ENCODE measurements around the gene PLEKHG5. TPM values are rescaled to one million over a fixed set of nuclear protein-coding genes. Genes with fewer than 3 reads are reported as not detected.

PLEKHG5 gene
- total RNA-seq, 2 experiments from 2014 or later, result 4.7 to 5.0 TPM

DNA sequence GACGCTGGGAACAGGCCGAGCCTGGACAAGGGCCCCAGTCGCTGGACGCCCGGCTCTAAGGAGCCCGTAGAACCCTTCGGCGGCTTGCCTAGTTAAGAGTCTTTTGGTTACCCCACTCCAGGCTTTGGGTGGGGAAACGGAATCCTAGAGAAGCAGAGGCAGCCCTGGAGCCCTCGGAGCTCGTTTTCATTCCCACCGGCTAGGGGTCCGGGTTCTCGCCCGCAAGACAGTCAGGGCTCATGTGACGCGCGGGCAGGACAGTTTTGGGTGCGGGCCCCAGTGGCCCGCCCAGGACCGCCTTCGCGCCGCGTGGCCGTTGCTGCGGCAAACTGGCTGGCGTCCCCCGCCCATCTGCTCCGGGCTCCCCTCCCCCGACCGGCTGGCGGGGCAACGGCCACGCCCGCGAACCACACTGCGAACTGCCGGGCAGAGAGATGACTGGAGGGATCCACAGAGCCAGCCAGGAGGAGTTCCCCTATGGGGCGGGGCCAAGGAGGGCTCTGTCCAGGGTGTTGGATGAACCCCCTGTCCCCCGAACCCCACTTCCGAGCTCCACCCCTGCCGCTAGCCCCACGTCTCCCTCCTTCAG lies 70.9 kb downstream of the PLEKHG5 start:
- Mint-ChIP-seq H3K4me1 (peaks cover 2% of the 10 kb centered on the region), H3K4me3 (no peak overlapping the region), H3K27ac (no peak overlapping the region), H3K36me3 (no peaks in the 10 kb centered on the region), H3K27me3 (peaks cover 68% of the 10 kb centered on the region), H3K9me3 (no peaks in the 10 kb centered on the region)
- POLR2A ChIA-PET, result interaction anchor here (0.6 kb wide), 1 partner anchor 161 kb away, joined by 3 read pairs; no protein-coding TSS in a partner anchor
- no peak for DNase-seq
- no peak for ATAC-seq (ENCODE audit: low read depth)

DNA sequence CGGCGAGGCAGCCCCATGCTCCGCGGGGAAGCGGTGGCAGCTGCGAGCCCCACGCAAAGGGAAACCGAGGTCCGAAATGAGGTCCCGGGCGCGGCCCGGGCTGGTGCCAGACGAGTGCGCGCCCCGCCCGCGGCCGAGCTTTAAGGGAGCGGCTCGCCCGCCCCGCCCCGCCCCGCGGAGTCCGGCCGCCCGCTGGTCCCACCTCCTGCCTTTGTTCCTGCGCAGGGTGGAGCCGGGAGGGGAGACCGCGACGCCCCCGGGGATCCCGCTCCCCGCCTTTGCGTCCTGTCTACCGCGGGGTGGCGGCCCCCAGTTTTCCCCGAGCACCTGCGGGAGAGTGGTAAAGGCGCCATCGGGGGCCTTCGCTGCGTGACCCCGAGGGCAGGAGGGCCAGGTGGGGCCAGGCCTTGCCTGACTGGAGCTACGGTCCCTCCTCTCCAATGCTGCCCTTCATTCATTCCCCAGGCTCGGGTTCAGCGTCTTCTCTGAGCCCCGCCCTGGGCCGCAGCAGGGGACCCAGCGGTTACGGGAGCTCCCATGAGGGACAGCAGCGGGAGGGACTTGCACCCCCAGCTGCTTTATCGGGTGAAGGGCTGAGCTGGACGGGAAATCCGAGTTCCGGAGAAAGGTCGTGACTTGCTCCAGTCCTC lies 71.5 kb downstream of the PLEKHG5 start, which contains the start of gene HES2:
Gene HES2 (minus strand): TSS at position 116 of the 650 bp plus-strand sequence. CDS start 99 bp downstream, at position 17.
- DNase-seq, result peak; percentile 52
- H3K4me1 Mint-ChIP-seq, result peaks cover 2% of the 10 kb centered on the region
- H3K27ac Mint-ChIP-seq, result no peak within 1 kb of the TSS
- peak within 1 kb of the TSS; percentile 47 for H3K4me3 Mint-ChIP-seq
- ATAC-seq (ENCODE audit: low read depth), result peak; percentile 34
- peaks cover 73% of the 10 kb centered on the region for H3K27me3 Mint-ChIP-seq
- POLR2A ChIA-PET, result interaction anchor here (0.9 kb wide), 1 partner anchor 72 kb away, joined by 3 read pairs; no protein-coding TSS in a partner anchor
- H3K9me3 Mint-ChIP-seq, result no peaks in the 10 kb centered on the region
- H3K36me3 Mint-ChIP-seq, result no peaks in the 10 kb centered on the region

- H3K27me3 Mint-ChIP-seq, result peaks cover 78% of the 10 kb centered on the region
- no peak overlapping the region for H3K27ac Mint-ChIP-seq
- DNase-seq (no peak), ATAC-seq (ENCODE audit: low read depth) (no peak)
- no peaks in the 10 kb centered on the region for H3K9me3 Mint-ChIP-seq
- peaks cover 5% of the 10 kb centered on the region for H3K4me1 Mint-ChIP-seq
- POLR2A ChIA-PET, result interaction anchor here (0.9 kb wide), 1 partner anchor 72 kb away, joined by 3 read pairs; no protein-coding TSS in a partner anchor
- H3K36me3 Mint-ChIP-seq, result no peaks in the 10 kb centered on the region
- no peak overlapping the region for H3K4me3 Mint-ChIP-seq
Observed at GRCh38 chr1:6419397-6419803, 72.1 kb downstream of the PLEKHG5 start.

DNA sequence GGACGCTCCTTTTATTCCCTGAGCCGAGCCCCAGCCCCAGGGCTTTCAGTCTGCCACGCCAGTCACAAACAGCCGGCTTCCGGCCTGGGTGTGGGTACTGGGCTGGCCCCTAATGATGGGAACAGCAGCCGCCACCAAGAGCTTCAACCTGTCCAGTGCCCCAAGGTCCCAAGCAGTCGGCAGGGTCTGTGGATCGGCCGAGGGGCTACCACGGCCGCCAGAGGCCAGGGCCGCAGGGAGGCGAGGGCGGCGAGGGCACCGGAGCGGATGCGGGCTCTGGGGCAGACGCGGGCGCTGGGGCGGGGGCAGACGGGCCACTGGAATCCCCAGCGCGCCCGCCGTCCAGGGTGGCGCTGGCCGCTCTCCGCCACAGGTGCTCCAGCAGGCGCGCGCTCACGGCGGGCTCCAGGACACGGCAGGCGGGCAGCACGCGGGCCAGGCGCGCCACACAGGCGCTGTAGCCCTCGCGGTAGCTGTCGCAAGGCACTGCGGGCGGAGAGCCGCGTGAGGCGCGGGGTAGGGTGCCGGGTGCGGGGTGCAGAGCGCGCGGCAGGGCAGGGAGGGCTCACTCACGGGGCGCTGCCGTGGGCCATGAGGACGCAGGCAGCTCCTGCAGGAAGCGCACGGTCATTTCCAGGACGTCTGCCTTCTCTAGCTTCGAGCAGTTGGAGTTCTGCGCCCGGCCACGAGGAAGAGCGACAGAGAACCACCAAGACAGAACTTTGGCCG lies 72.6 kb downstream of the PLEKHG5 start:
- H3K4me3 Mint-ChIP-seq, result peak overlapping the region; percentile 37
- peaks cover 8% of the 10 kb centered on the region for H3K4me1 Mint-ChIP-seq
- no peak overlapping the region for H3K27ac Mint-ChIP-seq
- DNase-seq (no peak), ATAC-seq (ENCODE audit: low read depth) (no peak)
- POLR2A ChIA-PET, result no interaction called here
- no peaks in the 10 kb centered on the region for H3K36me3 Mint-ChIP-seq
- peaks cover 77% of the 10 kb centered on the region for H3K27me3 Mint-ChIP-seq
- no peaks in the 10 kb centered on the region for H3K9me3 Mint-ChIP-seq

- no peak for ATAC-seq (ENCODE audit: low read depth)
- Mint-ChIP-seq H3K4me1 (peaks cover 8% of the 10 kb centered on the region), H3K27me3 (peaks cover 77% of the 10 kb centered on the region), H3K9me3 (no peaks in the 10 kb centered on the region), H3K27ac (no peak overlapping the region), H3K36me3 (no peaks in the 10 kb centered on the region), H3K4me3 (no peak overlapping the region)
- POLR2A ChIA-PET, result no interaction called here
- DNase-seq, result no peak
Observed at GRCh38 chr1:6417961-6418667, 73.4 kb downstream of the PLEKHG5 start.

Small RNA genes within 50 kb of the gene (microRNA-seq; reads per million reads assigned to microRNA genes)
- gene MIR4252, result not detected

Other genes with a start within 250 kb of the PLEKHG5 start
- gene HES3, start 247.5 kb downstream of the PLEKHG5 start, total RNA-seq, result not detected
- gene GPR153, start 230.6 kb downstream of the PLEKHG5 start, total RNA-seq, result under 1 TPM; 0.58 to 0.74 TPM
- gene ACOT7, start 97.9 kb downstream of the PLEKHG5 start, total RNA-seq, result 10 to 100 TPM; 43.9 to 52.8 TPM
- gene HES2, start 71.7 kb downstream of the PLEKHG5 start, total RNA-seq, result under 1 TPM in 1 of 2 experiments, not detected in 1; 0.34 TPM
- gene ESPN, start 66.9 kb downstream of the PLEKHG5 start, total RNA-seq, result 1 to 10 TPM; 1.7 to 2.6 TPM
- 100 to 1,000 TPM; 137 TPM for gene TNFRSF25, start 25.5 kb downstream of the PLEKHG5 start, total RNA-seq
- 10 to 100 TPM; 37.6 to 40.8 TPM for gene NOL9, start 62.8 kb upstream of the PLEKHG5 start, total RNA-seq
- not detected for gene TAS1R1, start 63.6 kb upstream of the PLEKHG5 start, total RNA-seq
- gene ZBTB48, start 88.3 kb upstream of the PLEKHG5 start, total RNA-seq, result 10 to 100 TPM; 42.7 to 52.9 TPM
- gene KLHL21, start 111.2 kb upstream of the PLEKHG5 start, total RNA-seq, result 10 to 100 TPM; 39.0 to 42.0 TPM
- gene PHF13, start 122.1 kb upstream of the PLEKHG5 start, total RNA-seq, result 10 to 100 TPM; 12.1 TPM
- gene THAP3, start 133.2 kb upstream of the PLEKHG5 start, total RNA-seq, result 10 to 100 TPM; 21.5 to 25.4 TPM
- 10 to 100 TPM; 43.0 to 44.6 TPM for gene DNAJC11, start 210.1 kb upstream of the PLEKHG5 start, total RNA-seq

Measured in activated naive CD8-positive, alpha-beta T cell treated with anti-CD3 and anti-CD28 coated beads, Interleukin-2, amount 10 ng/mL, durations not matched to agents 7 days and 5 days (primary cell).